DOHH2 (cell line): ENCODE measurements around the gene RGS17.

Experiments used
- CTCF ChIP-seq: fragments of 200-600 bp; sonication (generic); IDR thresholded peaks from one replicate; pipeline ENCODE4 v1.5.1; 2014; ENCODE audit warnings: antibody characterized with exemption, mild to moderate bottlenecking, low read depth, low read length; ENCODE audit not compliant: poor library complexity, severe bottlenecking
- EZH2phosphoT487 ChIP-seq: fragments of 200-600 bp; sonication (generic); IDR thresholded peaks from 2 replicates; pipeline ENCODE4 v1.6.1; 2017; ENCODE audit warnings: borderline replicate concordance, mild to moderate bottlenecking, antibody characterized with exemption, low read length, moderate library complexity, mixed read lengths

GRCh38 chr6:153096031-153096430 lies 35.1 kb downstream of the RGS17 start:
- TF ChIP-seq CTCF (no peak), EZH2phosphoT487 (no peak)
